Tibial nerve (tissue), 4 donors: Measurements from ENCODE around the gene ATP2A3. TPM values are rescaled to one million over a fixed set of nuclear protein-coding genes. Genes with fewer than 3 reads are reported as not detected.
"Not testable (repeated sequence)": the region's sequence is repeated elsewhere in the genome, so short reads cannot be mapped to it uniquely, and the experiment has no call there.

Source experiments
- DNase-seq, 2 donors: peaks; one replicate each; pipeline ENCODE4 v3.0.0-alpha.2; 2019; ENCODE audit warnings: low spot score in 2 of 2
- H3K27ac ChIP-seq, 4 donors: fragments of 200-600 bp; sonication (generic) in 3 of 4; one replicate each; pipeline ENCODE4 v1.5.1; 2017 to 2019; ENCODE audit warnings: mild to moderate bottlenecking in 1 of 4
- H3K27me3 ChIP-seq, 2 donors: fragments of 200-600 bp; sonication (generic) in 1 of 2; one replicate each; pipeline versions ENCODE4 v1.5.1 to v1.6.0; 2017 to 2019
- H3K36me3 ChIP-seq, 3 donors: fragments of 200-600 bp; sonication (generic); one replicate each; pipeline ENCODE4 v1.5.1; 2018 to 2019
- H3K4me1 ChIP-seq, 4 donors: fragments of 200-600 bp; sonication (generic) in 3 of 4; one replicate each; pipeline ENCODE4 v1.5.1; 2017 to 2019
- H3K4me3 ChIP-seq, 4 donors: fragments of 200-600 bp; sonication (generic) in 3 of 4; one replicate each; pipeline ENCODE4 v1.5.1; 2017 to 2019; ENCODE audit warnings: mild to moderate bottlenecking in 1 of 4, moderate library complexity in 1 of 4
- H3K9me3 ChIP-seq, 4 donors: fragments of 200-600 bp; sonication (generic) in 3 of 4; one replicate each; pipeline ENCODE4 v1.5.1; 2017 to 2019
- CTCF ChIP-seq, 5 experiments: fragments of 200-600 bp in 3 of 5; fragments of 450-650 bp in 2 of 5; sonication (generic) in 3 of 5; IDR thresholded peaks; one replicate each; pipeline ENCODE4 v1.5.1; 2016 to 2019; ENCODE audit warnings: antibody characterized with exemption in 5 of 5, mild to moderate bottlenecking in 3 of 5, moderate library complexity in 2 of 5
- EP300 ChIP-seq, 2 donors: sonication (generic); formaldehyde crosslinking; IDR thresholded peaks; one replicate each; pipeline ENCODE4 v1.6.1; 2017; ENCODE audit warnings: antibody characterized with exemption in 2 of 2, mild to moderate bottlenecking in 1 of 2
- POLR2A ChIP-seq, 2 donors: fragments of 450-650 bp; IDR thresholded peaks; one replicate each; pipeline ENCODE4 v1.6.1; 2017; ENCODE audit warnings: antibody characterized with exemption in 2 of 2, mild to moderate bottlenecking in 2 of 2, moderate library complexity in 2 of 2
- WGBS, 2 donors: methylation state at CpG; one replicate each; pipeline ENCODE4 v1.1.5; 2018; 5-methylcytosine and 5-hydroxymethylcytosine counted together
- total RNA-seq, 4 donors: library from RNA; depleted of rRNA; stranded (reverse); fragments of >200 nt; gene quantifications; one replicate each; pipeline ENCODE4 v1.1.0, GENCODE V29; 2016

Gene ATP2A3
- total RNA-seq, 4 donors from 2014 or later: 5.9 to 12.9 (median 9.1) TPM

GRCh38 chr17:3953542-3953941 lies 10.7 kb downstream of the ATP2A3 start:
- Histone ChIP-seq H3K36me3 (no peaks in the 10 kb centered on the region), H3K9me3 (no peaks in the 10 kb centered on the region), H3K4me1 (no peaks in the 10 kb centered on the region), H3K27ac (no peak overlapping the region), H3K27me3 (no peaks in the 10 kb centered on the region), H3K4me3 (no peak overlapping the region)
- no peak for TF ChIP-seq EP300 (IDR thresholded peaks at IDR 0.05)
- no peak for TF ChIP-seq POLR2A (IDR thresholded peaks at IDR 0.05)
- TF ChIP-seq CTCF (IDR thresholded peaks at IDR 0.05): no peak
- no peak for DNase-seq
- WGBS, 2 donors: 91 to 96% methylated on average over 11 to 13 of the region's 14 CpGs

GRCh38 chr17:3952186-3952585 lies 12.1 kb downstream of the ATP2A3 start:
- Histone ChIP-seq H3K27ac (no peak overlapping the region), H3K36me3 (no peaks in the 10 kb centered on the region), H3K4me1 (no peaks in the 10 kb centered on the region), H3K9me3 (no peaks in the 10 kb centered on the region), H3K4me3 (no peak overlapping the region), H3K27me3 (no peaks in the 10 kb centered on the region)
- TF ChIP-seq CTCF (IDR thresholded peaks at IDR 0.05) (no peak), POLR2A (IDR thresholded peaks at IDR 0.05) (no peak), EP300 (IDR thresholded peaks at IDR 0.05) (no peak)
- 96 to 97% methylated on average over 11 of the region's 14 CpGs for WGBS, 2 donors
- no peak for DNase-seq

- TF ChIP-seq EP300 (IDR thresholded peaks at IDR 0.05) (no peak), POLR2A (IDR thresholded peaks at IDR 0.05) (no peak)
- Histone ChIP-seq H3K27me3 (no peaks in the 10 kb centered on the region), H3K4me1 (no peaks in the 10 kb centered on the region), H3K9me3 (no peaks in the 10 kb centered on the region), H3K4me3 (no peak overlapping the region), H3K36me3 (no peaks in the 10 kb centered on the region), H3K27ac (no peak overlapping the region)
- no peak for DNase-seq
- 86 to 93% methylated on average over 6 to 11 of the region's 16 CpGs for WGBS, 2 donors
These were observed 12.8 kb downstream of the ATP2A3 start for GRCh38 chr17:3951420-3951819.

GRCh38 chr17:3951003-3951402 lies 13.2 kb downstream of the ATP2A3 start:
- Histone ChIP-seq H3K4me1 (no peaks in the 10 kb centered on the region), H3K27ac (no peak overlapping the region), H3K9me3 (no peaks in the 10 kb centered on the region), H3K4me3 (no peak overlapping the region), H3K27me3 (no peaks in the 10 kb centered on the region), H3K36me3 (no peaks in the 10 kb centered on the region)
- WGBS, 2 donors: 92 to 95% methylated on average over 17 of the region's 17 CpGs
- no peak for DNase-seq
- no peak for TF ChIP-seq EP300 (IDR thresholded peaks at IDR 0.05)
- TF ChIP-seq POLR2A (IDR thresholded peaks at IDR 0.05): no peak
- no peak for TF ChIP-seq CTCF (IDR thresholded peaks at IDR 0.05)

- DNase-seq: no peak
- Histone ChIP-seq H3K27ac (no peak overlapping the region), H3K27me3 (no peaks in the 10 kb centered on the region), H3K36me3 (no peaks in the 10 kb centered on the region), H3K9me3 (no peaks in the 10 kb centered on the region), H3K4me1 (no peaks in the 10 kb centered on the region), H3K4me3 (no peak overlapping the region)
- 83 to 94% methylated on average over 5 to 7 of the region's 12 CpGs for WGBS, 2 donors
- TF ChIP-seq CTCF (IDR thresholded peaks at IDR 0.05) (no peak), EP300 (IDR thresholded peaks at IDR 0.05) (no peak), POLR2A (IDR thresholded peaks at IDR 0.05) (no peak)
These were observed 13.7 kb downstream of the ATP2A3 start for GRCh38 chr17:3950584-3950983.

- no peak for DNase-seq
- 80 to 89% methylated on average over 3 of the region's 3 CpGs for WGBS, 2 donors
- TF ChIP-seq EP300 (IDR thresholded peaks at IDR 0.05): no peak
- TF ChIP-seq POLR2A (IDR thresholded peaks at IDR 0.05): no peak
- no peak for TF ChIP-seq CTCF (IDR thresholded peaks at IDR 0.05)
- H3K27me3 ChIP-seq: no peaks in the 10 kb centered on the region
- H3K9me3 ChIP-seq: no peaks in the 10 kb centered on the region
- H3K36me3 ChIP-seq: no peaks in the 10 kb centered on the region
- H3K4me3 ChIP-seq: no peak overlapping the region
- H3K27ac ChIP-seq: no peak overlapping the region
- H3K4me1 ChIP-seq: peaks cover 0 to 2% (median 0%) of the 10 kb centered on the region in 4 donors
These were observed 14.8 kb downstream of the ATP2A3 start for GRCh38 chr17:3949418-3949817.

- peaks cover 0 to 11% (median 2%) of the 10 kb centered on the region in 4 donors for H3K4me1 ChIP-seq
- H3K27ac ChIP-seq, H3K4me3 ChIP-seq, H3K27me3 ChIP-seq, DNase-seq, H3K9me3 ChIP-seq, H3K36me3 ChIP-seq: not testable (repeated sequence)
- WGBS, 2 donors: 96 to 98% methylated on average over 3 of the region's 3 CpGs
These were observed 15.7 kb downstream of the ATP2A3 start for GRCh38 chr17:3948551-3948950.
